ENCODE results near the gene GTF2A1L. TPM values are rescaled to one million over a fixed set of nuclear protein-coding genes. Genes with fewer than 3 reads are reported as not detected.
"Not testable (repeated sequence)": the region's sequence is repeated elsewhere in the genome, so short reads cannot be mapped to it uniquely, and the experiment has no call there.

Gene GTF2A1L
- total RNA-seq, 2 donors from 2014 or later = not detected

DNA sequence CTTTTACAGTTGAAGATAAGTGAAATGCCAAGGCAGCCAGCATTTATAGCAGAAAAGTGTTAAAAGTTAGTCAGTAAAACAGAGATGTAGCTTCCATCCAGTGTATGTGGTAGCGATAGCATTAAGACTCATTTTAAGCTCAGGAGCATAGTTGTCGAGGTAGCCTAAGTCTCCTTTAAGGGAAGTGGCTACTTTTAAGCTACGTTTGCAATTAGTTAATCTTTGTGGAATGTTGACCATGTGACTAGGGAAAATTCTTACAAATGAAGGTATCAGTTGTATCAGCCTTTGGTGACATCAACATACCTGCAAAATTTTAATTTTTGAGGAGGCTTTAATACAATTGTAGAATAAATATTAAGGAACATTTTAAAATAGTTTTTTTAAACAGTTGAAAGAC, 76.0 kb downstream of the GTF2A1L start:
- ATAC-seq (replicated peaks in 1 of 2) = no peak
- DNase-seq = no peak
- H3K27me3 Mint-ChIP-seq (ENCODE audit: low read depth) = no peaks in the 10 kb centered on the region
- no peaks in the 10 kb centered on the region for H3K36me3 Mint-ChIP-seq (ENCODE audit: insufficient read depth in 2 of 2)
- no peaks in the 10 kb centered on the region for H3K4me1 Mint-ChIP-seq (ENCODE audit: low read depth)
- H3K27ac Mint-ChIP-seq = no peak overlapping the region
- no peak overlapping the region for H3K4me3 Mint-ChIP-seq
- H3K9me3 Mint-ChIP-seq = no peaks in the 10 kb centered on the region

GRCh38 chr2:48694149-48694548, 76.5 kb downstream of the GTF2A1L start:
- Mint-ChIP-seq H3K36me3 (ENCODE audit: insufficient read depth in 2 of 2) (no peaks in the 10 kb centered on the region), H3K9me3 (peaks cover 0 to 2% of the 10 kb centered on the region in 2 donors), H3K4me1 (ENCODE audit: low read depth) (no peaks in the 10 kb centered on the region), H3K27ac (no peak overlapping the region), H3K4me3 (no peak overlapping the region), H3K27me3 (ENCODE audit: low read depth) (no peaks in the 10 kb centered on the region)
- no peak for ATAC-seq (replicated peaks in 1 of 2)
- no peak for DNase-seq

DNA sequence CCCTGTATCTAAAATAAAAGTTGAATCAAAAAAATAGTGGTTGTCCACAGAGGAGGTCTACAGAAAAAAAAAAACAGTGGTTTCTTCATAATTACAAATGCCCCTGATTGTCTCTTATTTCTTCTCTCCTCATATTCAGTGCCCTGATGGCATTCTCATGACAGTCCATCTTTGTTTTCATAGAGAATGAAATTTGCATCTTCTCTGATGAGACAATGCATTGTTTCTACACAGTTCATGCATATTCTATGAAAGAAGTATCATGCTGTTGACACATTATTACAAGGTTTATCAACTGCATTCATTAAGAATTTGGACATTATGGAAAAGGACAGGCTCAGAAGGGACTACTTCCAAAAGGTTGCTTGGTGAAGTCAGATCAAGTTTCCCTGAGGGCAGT, 78.3 kb downstream of the GTF2A1L start:
- no peak overlapping the region for H3K4me3 Mint-ChIP-seq
- H3K4me1 Mint-ChIP-seq (ENCODE audit: low read depth) = no peaks in the 10 kb centered on the region
- no peaks in the 10 kb centered on the region for H3K36me3 Mint-ChIP-seq (ENCODE audit: insufficient read depth in 2 of 2)
- ATAC-seq (replicated peaks in 1 of 2) = no peak
- H3K27ac Mint-ChIP-seq = no peak overlapping the region
- H3K9me3 Mint-ChIP-seq = peaks cover 0 to 2% of the 10 kb centered on the region in 2 donors
- H3K27me3 Mint-ChIP-seq (ENCODE audit: low read depth) = no peaks in the 10 kb centered on the region
- no peak for DNase-seq

- H3K4me1 Mint-ChIP-seq (ENCODE audit: low read depth) = no peaks in the 10 kb centered on the region
- H3K27me3 Mint-ChIP-seq (ENCODE audit: low read depth) = no peaks in the 10 kb centered on the region
- H3K9me3 Mint-ChIP-seq = peaks cover 0 to 2% of the 10 kb centered on the region in 2 donors
- no peak overlapping the region for H3K27ac Mint-ChIP-seq
- ATAC-seq (replicated peaks in 1 of 2) (no peak), DNase-seq (no peak)
- H3K4me3 Mint-ChIP-seq = no peak overlapping the region
- H3K36me3 Mint-ChIP-seq (ENCODE audit: insufficient read depth in 2 of 2) = no peaks in the 10 kb centered on the region
These were observed 79.2 kb downstream of the GTF2A1L start for GRCh38 chr2:48696881-48697280.

- no peaks in the 10 kb centered on the region for H3K4me1 Mint-ChIP-seq (ENCODE audit: low read depth)
- no peaks in the 10 kb centered on the region for H3K27me3 Mint-ChIP-seq (ENCODE audit: low read depth)
- H3K9me3 Mint-ChIP-seq = peaks cover 2 to 7% of the 10 kb centered on the region in 2 donors
- DNase-seq (no peak), ATAC-seq (replicated peaks in 1 of 2) (no peak)
- H3K36me3 Mint-ChIP-seq (ENCODE audit: insufficient read depth in 2 of 2) = no peaks in the 10 kb centered on the region
- H3K4me3 Mint-ChIP-seq = no peak overlapping the region
- no peak overlapping the region for H3K27ac Mint-ChIP-seq
These were observed 81.8 kb downstream of the GTF2A1L start for GRCh38 chr2:48699348-48699930.

DNA sequence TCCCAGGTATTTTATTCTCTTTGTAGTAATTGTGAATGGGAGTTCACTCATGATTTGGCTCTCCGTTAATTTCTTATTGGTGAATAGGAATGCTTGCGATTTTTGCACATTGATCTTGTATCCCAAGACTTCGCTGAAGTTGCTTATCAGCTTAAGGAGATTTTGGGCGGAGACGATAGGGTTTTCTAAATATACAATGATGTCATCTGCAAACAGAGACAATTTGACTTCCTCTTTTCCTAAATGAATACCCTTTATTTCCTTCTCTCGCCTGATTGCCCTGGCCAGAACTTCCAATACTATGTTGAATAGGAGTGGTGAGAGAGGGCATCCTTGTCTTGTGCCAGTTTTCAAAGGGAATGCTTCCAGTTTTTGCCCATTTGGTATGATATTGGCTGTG, 86.0 kb downstream of the GTF2A1L start:
- H3K36me3 Mint-ChIP-seq (ENCODE audit: insufficient read depth in 2 of 2); H3K9me3 Mint-ChIP-seq; H3K27ac Mint-ChIP-seq; H3K4me3 Mint-ChIP-seq; H3K27me3 Mint-ChIP-seq (ENCODE audit: low read depth); H3K4me1 Mint-ChIP-seq (ENCODE audit: low read depth); ATAC-seq (replicated peaks in 1 of 2); DNase-seq: not testable (repeated sequence)

GRCh38 chr2:48707466-48707865, 89.8 kb downstream of the GTF2A1L start:
- DNase-seq = peak; percentile 18 to 20
- H3K27me3 Mint-ChIP-seq (ENCODE audit: low read depth) = peaks cover 7% of the 10 kb centered on the region
- H3K4me3 Mint-ChIP-seq = no peak overlapping the region
- no peaks in the 10 kb centered on the region for H3K36me3 Mint-ChIP-seq (ENCODE audit: insufficient read depth in 2 of 2)
- H3K9me3 Mint-ChIP-seq = peaks cover 5 to 7% of the 10 kb centered on the region in 2 donors
- H3K4me1 Mint-ChIP-seq (ENCODE audit: low read depth) = no peaks in the 10 kb centered on the region
- peak; percentile 25 to 60 for ATAC-seq (replicated peaks in 1 of 2)
- no peak overlapping the region for H3K27ac Mint-ChIP-seq

DNA sequence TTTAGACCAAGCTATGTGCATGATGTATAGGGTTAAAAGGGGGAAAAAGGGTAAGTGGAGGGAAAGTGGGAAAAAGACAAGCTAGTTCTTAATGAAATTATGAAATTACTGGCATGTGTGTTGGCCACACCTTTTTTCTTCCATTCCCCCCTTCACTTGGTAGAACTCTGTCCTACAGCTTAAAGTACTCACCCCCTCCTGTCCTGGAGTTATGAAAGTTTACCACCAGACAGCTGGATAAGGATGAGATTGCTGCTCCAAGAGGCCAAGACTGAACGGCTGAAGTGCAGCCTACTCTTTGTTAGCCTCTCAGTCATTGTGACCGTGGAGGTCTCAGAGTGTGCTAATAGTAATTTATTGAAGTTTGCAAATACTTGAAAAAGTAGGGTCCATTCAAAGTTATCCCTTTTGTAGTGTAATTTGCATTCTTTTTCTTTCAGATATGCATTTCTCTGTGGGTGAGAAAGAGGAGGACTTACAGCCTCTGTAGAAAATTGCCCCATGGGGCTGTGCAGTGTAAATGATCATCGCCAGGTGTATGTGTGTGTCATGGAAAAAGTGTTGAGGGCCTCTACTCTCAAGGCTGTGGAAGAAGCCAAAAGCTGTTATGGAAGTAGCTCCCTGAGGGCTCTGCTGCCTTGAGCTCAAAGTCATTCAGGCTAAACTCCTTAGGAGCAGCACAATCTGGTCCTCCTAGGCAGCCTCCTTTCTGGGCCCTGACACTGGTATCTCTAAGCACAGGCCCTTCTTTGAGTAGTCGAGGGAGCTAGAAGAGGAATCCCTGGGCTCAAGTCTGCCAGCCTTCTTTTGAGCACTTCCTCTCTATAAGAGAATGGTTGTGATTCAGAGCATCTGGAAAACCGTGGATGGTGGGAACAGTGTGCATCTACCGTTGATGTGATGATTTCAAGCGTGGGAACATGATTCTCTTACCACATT, 91.7 kb downstream of the GTF2A1L start:
- ATAC-seq (replicated peaks in 1 of 2) = no peak
- Mint-ChIP-seq H3K4me1 (ENCODE audit: low read depth) (peaks cover 7% of the 10 kb centered on the region), H3K27ac (no peak overlapping the region), H3K9me3 (peaks cover 1 to 3% of the 10 kb centered on the region in 2 donors), H3K36me3 (ENCODE audit: insufficient read depth in 2 of 2) (no peaks in the 10 kb centered on the region), H3K27me3 (ENCODE audit: low read depth) (peaks cover 7% of the 10 kb centered on the region), H3K4me3 (no peak overlapping the region)
- DNase-seq = no peak

DNA sequence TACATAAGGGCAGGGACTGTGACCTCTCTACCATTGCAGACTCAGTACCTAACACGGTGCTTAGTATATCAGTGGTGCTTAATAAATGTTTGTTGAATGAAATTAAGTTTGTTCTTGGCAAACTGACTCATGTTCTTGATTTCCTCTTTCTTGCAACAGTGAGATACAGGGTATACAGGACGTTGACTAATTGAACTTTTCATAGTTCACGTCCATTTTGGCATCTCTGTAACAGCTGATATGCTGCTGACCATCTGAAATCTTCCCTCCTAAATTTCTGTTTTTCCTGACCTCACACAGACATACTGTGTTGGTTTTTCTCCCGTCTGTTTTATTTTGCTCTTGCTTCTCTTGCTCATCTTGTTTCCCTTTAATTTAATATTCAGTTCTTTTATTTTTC, 93.7 kb downstream of the GTF2A1L start:
- no peak overlapping the region for H3K4me3 Mint-ChIP-seq
- H3K9me3 Mint-ChIP-seq = peaks cover 1 to 2% of the 10 kb centered on the region in 2 donors
- H3K36me3 Mint-ChIP-seq (ENCODE audit: insufficient read depth in 2 of 2) = no peaks in the 10 kb centered on the region
- peak overlapping the region; percentile 11 for H3K27ac Mint-ChIP-seq
- H3K27me3 Mint-ChIP-seq (ENCODE audit: low read depth) = peaks cover 7% of the 10 kb centered on the region
- no peak for ATAC-seq (replicated peaks in 1 of 2)
- peaks cover 12% of the 10 kb centered on the region for H3K4me1 Mint-ChIP-seq (ENCODE audit: low read depth)
- DNase-seq = no peak

- Mint-ChIP-seq H3K4me1 (ENCODE audit: low read depth) (peaks cover 12% of the 10 kb centered on the region), H3K9me3 (peaks cover 0 to 1% of the 10 kb centered on the region in 2 donors)
- no peak for ATAC-seq (replicated peaks in 1 of 2)
These were observed 94.5 kb downstream of the GTF2A1L start for GRCh38 chr2:48712151-48712550.

DNA sequence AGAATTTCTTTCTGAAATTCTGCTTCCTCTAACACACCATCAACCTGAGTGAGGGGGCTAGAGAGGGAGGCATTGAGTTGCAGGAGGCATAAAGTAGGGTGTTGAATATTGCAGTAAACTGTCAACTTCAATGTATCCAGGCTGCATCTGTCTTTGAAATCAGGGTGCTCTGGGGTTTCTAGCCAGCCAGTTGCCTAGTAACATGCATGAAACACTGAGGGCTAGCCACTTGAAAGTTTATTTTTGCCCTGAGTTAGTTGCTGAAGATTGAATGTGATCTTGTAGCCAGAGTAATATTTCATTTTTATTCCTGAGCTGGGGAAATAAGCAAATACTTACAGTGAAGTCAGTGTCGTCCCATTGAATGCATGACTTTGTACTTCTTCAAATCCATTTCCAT, 96.0 kb downstream of the GTF2A1L start:
- peaks cover 12% of the 10 kb centered on the region for H3K4me1 Mint-ChIP-seq (ENCODE audit: low read depth)
- ATAC-seq (replicated peaks in 1 of 2) (no peak), DNase-seq (no peak)
- peaks cover 0 to 1% of the 10 kb centered on the region in 2 donors for H3K9me3 Mint-ChIP-seq
- H3K4me3 Mint-ChIP-seq = no peak overlapping the region
- no peak overlapping the region for H3K27ac Mint-ChIP-seq
- peaks cover 7% of the 10 kb centered on the region for H3K27me3 Mint-ChIP-seq (ENCODE audit: low read depth)
- no peaks in the 10 kb centered on the region for H3K36me3 Mint-ChIP-seq (ENCODE audit: insufficient read depth in 2 of 2)

More at GRCh38 chr2:48712151-48712550, 94.5 kb downstream of the GTF2A1L start:
- no peaks in the 10 kb centered on the region for H3K36me3 Mint-ChIP-seq (ENCODE audit: insufficient read depth in 2 of 2)
- H3K27ac Mint-ChIP-seq = peak overlapping the region; percentile 11
- no peak overlapping the region for H3K4me3 Mint-ChIP-seq
- H3K27me3 Mint-ChIP-seq (ENCODE audit: low read depth) = peaks cover 7% of the 10 kb centered on the region
- no peak for DNase-seq

- Mint-ChIP-seq H3K4me1 (ENCODE audit: low read depth) (peaks cover 12% of the 10 kb centered on the region), H3K9me3 (peaks cover 0 to 1% of the 10 kb centered on the region in 2 donors), H3K36me3 (ENCODE audit: insufficient read depth in 2 of 2) (no peaks in the 10 kb centered on the region), H3K27ac (no peak overlapping the region), H3K27me3 (ENCODE audit: low read depth) (peaks cover 7% of the 10 kb centered on the region), H3K4me3 (no peak overlapping the region)
- DNase-seq (no peak), ATAC-seq (replicated peaks in 1 of 2) (no peak)
These were observed 96.6 kb downstream of the GTF2A1L start for GRCh38 chr2:48714245-48714644.

DNA sequence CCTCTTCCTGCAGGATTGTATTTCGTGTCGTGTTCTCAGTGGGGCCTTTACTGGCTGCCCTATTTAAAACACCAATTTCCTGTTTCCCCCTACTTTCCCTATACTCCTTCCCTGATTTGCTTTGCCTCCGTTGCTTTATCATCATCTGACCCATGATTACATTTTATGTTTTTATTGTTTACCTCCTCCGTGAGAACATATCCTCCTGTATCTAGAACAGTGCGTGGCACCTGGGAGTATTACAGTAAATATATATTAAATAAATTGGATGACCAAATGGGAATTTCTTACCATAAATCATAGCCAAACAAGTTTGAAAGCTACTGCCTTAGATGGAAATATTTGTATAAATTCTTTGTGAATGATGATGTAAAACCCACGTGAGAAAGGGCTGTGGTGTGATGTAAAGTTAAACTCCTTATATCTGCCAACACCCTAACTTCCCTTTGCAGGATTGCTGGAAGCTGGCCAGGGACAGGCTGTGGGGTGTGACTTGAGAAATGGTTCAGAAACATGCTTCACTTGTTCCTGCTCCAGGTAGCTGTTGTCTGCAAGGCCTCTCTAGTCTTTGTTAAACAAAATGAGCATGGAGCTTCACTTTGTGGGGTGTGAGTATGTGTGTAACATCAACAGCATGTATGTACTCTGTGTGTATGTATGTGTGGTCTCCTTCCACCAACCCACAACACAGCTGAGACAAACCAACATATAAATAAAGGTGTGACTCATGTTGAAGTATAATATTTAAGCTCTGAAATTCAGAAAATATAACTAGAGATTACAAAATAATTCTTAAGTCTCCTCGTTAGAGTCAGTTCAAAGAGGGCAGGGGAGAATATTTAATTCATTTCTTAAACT, 97.6 kb downstream of the GTF2A1L start:
- ATAC-seq (replicated peaks in 1 of 2) = no peak
- Mint-ChIP-seq H3K27ac (no peak overlapping the region), H3K9me3 (peaks cover 0 to 1% of the 10 kb centered on the region in 2 donors)

More for the DNA sequence above, 97.6 kb downstream of the GTF2A1L start:
- Mint-ChIP-seq H3K4me3 (no peak overlapping the region), H3K36me3 (ENCODE audit: insufficient read depth in 2 of 2) (no peaks in the 10 kb centered on the region), H3K4me1 (ENCODE audit: low read depth) (peaks cover 12% of the 10 kb centered on the region), H3K27me3 (ENCODE audit: low read depth) (peaks cover 7% of the 10 kb centered on the region)
- DNase-seq = no peak
